ENCODE results near the gene WDFY2.

DNA sequence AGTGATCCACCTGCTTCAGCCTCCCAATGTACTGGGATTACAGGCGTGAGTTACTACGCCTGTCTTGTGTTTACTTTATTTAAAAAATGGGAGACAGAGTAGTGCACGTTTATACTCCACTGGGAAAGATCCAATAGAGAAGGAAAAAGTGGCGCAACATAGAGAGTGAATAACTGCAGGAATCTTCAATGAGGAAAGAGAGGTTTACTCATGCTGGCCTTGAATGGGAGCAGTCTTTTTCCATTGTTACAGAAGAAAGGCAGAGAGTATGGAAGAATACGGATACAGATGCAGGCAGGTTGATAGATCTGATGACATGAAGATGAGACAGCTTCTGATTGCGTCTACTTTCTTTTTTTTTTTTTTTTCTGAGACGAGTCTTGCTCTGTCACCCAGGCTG, 4.6 kb upstream of the WDFY2 start:
- TF ChIP-seq, protein P1, sequence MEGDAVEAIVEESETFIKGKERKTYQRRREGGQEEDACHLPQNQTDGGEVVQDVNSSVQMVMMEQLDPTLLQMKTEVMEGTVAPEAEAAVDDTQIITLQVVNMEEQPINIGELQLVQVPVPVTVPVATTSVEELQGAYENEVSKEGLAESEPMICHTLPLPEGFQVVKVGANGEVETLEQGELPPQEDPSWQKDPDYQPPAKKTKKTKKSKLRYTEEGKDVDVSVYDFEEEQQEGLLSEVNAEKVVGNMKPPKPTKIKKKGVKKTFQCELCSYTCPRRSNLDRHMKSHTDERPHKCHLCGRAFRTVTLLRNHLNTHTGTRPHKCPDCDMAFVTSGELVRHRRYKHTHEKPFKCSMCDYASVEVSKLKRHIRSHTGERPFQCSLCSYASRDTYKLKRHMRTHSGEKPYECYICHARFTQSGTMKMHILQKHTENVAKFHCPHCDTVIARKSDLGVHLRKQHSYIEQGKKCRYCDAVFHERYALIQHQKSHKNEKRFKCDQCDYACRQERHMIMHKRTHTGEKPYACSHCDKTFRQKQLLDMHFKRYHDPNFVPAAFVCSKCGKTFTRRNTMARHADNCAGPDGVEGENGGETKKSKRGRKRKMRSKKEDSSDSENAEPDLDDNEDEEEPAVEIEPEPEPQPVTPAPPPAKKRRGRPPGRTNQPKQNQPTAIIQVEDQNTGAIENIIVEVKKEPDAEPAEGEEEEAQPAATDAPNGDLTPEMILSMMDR (IDR thresholded peaks at IDR 0.05; ENCODE audit: insufficient read depth, low read depth, low read length), result no peak
- TF ChIP-seq EZH2 (IDR thresholded peaks at IDR 0.05; ENCODE audit: insufficient read depth, low read length), result no peak
